Duodenal mucosa (tissue), 2 donors: Measurements from ENCODE around the gene C9orf153.
"Not testable (repeated sequence)": the region's sequence is repeated elsewhere in the genome, so short reads cannot be mapped to it uniquely, and the experiment has no call there.

Source experiments
- H3K27ac ChIP-seq: one replicate; pipeline ENCODE4 v1.7.0; 2013; ENCODE audit warnings: low read depth, low read length
- H3K27me3 ChIP-seq, 2 donors: one replicate each; pipeline ENCODE4 v1.7.0; 2013; ENCODE audit warnings: low read length in 2 of 2, control low read depth in 1 of 2; ENCODE audit not compliant: insufficient read depth in 2 of 2, control insufficient read depth in 1 of 2
- H3K36me3 ChIP-seq, 2 donors: one replicate each; pipeline ENCODE4 v1.7.0; 2013; ENCODE audit warnings: low read length in 2 of 2, control low read depth in 1 of 2; ENCODE audit not compliant: insufficient read depth in 2 of 2, control insufficient read depth in 1 of 2
- H3K4me1 ChIP-seq, 2 donors: one replicate each; pipeline ENCODE4 v1.7.0; 2013; ENCODE audit warnings: low read length in 2 of 2, control low read depth in 1 of 2; ENCODE audit not compliant: insufficient read depth in 2 of 2, control insufficient read depth in 1 of 2
- H3K4me3 ChIP-seq, 2 donors: one replicate each; pipeline ENCODE4 v1.7.0; 2013; ENCODE audit warnings: low read length in 2 of 2, low read depth in 1 of 2
- H3K9ac ChIP-seq, 2 donors: one replicate each; pipeline ENCODE4 v1.7.0; 2013; ENCODE audit warnings: low read length in 2 of 2, low read depth in 1 of 2
- H3K9me3 ChIP-seq, 2 donors: one replicate each; pipeline ENCODE4 v1.7.0; 2013; ENCODE audit warnings: low read length in 2 of 2, control low read depth in 1 of 2; ENCODE audit not compliant: control insufficient read depth in 1 of 2

C9orf153 gene

GRCh38 chr9:86201474-86202337 lies 57.8 kb downstream of the C9orf153 start:
- Histone ChIP-seq H3K27ac (no peak overlapping the region), H3K4me1 (no peaks in the 10 kb centered on the region), H3K9me3 (no peaks in the 10 kb centered on the region), H3K4me3 (no peak overlapping the region), H3K27me3 (no peaks in the 10 kb centered on the region), H3K36me3 (no peaks in the 10 kb centered on the region), H3K9ac (no peak overlapping the region)

- Histone ChIP-seq H3K4me1 (no peaks in the 10 kb centered on the region), H3K36me3 (no peaks in the 10 kb centered on the region), H3K27ac (no peak overlapping the region), H3K9me3 (no peaks in the 10 kb centered on the region), H3K27me3 (no peaks in the 10 kb centered on the region), H3K4me3 (no peak overlapping the region), H3K9ac (no peak overlapping the region)
Observed at GRCh38 chr9:86200599-86201162, 58.8 kb downstream of the C9orf153 start.

- no peaks in the 10 kb centered on the region for H3K4me1 ChIP-seq
- H3K27ac ChIP-seq = no peak overlapping the region
- H3K36me3 ChIP-seq = no peaks in the 10 kb centered on the region
- H3K4me3 ChIP-seq = no peak overlapping the region
- no peaks in the 10 kb centered on the region for H3K27me3 ChIP-seq
- peaks cover 2 to 9% of the 10 kb centered on the region in 2 donors for H3K9me3 ChIP-seq
- H3K9ac ChIP-seq = no peak overlapping the region
Observed at GRCh38 chr9:86193088-86193487, 66.4 kb downstream of the C9orf153 start.

- H3K4me1 ChIP-seq, H3K27me3 ChIP-seq, H3K9me3 ChIP-seq, H3K27ac ChIP-seq, H3K36me3 ChIP-seq, H3K9ac ChIP-seq, H3K4me3 ChIP-seq: not testable (repeated sequence)
Observed at GRCh38 chr9:86190700-86191099, 68.8 kb downstream of the C9orf153 start.

- Histone ChIP-seq H3K27ac (no peak overlapping the region), H3K9me3 (no peaks in the 10 kb centered on the region), H3K27me3 (no peaks in the 10 kb centered on the region), H3K9ac (no peak overlapping the region), H3K4me3 (no peak overlapping the region), H3K36me3 (no peaks in the 10 kb centered on the region), H3K4me1 (no peaks in the 10 kb centered on the region)
Observed at GRCh38 chr9:86187121-86187520, 72.3 kb downstream of the C9orf153 start.

- Histone ChIP-seq H3K4me1 (no peaks in the 10 kb centered on the region), H3K4me3 (no peak overlapping the region), H3K27ac (no peak overlapping the region), H3K36me3 (no peaks in the 10 kb centered on the region), H3K9me3 (no peaks in the 10 kb centered on the region), H3K27me3 (no peaks in the 10 kb centered on the region), H3K9ac (no peak overlapping the region)
Observed at GRCh38 chr9:86186696-86187095, 72.8 kb downstream of the C9orf153 start.

- Histone ChIP-seq H3K36me3 (no peaks in the 10 kb centered on the region), H3K9ac (no peak overlapping the region), H3K27me3 (no peaks in the 10 kb centered on the region)
Observed at GRCh38 chr9:86185872-86186271, 73.6 kb downstream of the C9orf153 start.

GRCh38 chr9:86184138-86184524 lies 75.3 kb downstream of the C9orf153 start:
- Histone ChIP-seq H3K4me3 (no peak overlapping the region), H3K4me1 (no peaks in the 10 kb centered on the region), H3K27ac (no peak overlapping the region), H3K27me3 (no peaks in the 10 kb centered on the region), H3K36me3 (no peaks in the 10 kb centered on the region), H3K9me3 (no peaks in the 10 kb centered on the region), H3K9ac (no peak overlapping the region)

More at GRCh38 chr9:86185872-86186271, 73.6 kb downstream of the C9orf153 start:
- Histone ChIP-seq H3K4me3 (no peak overlapping the region), H3K27ac (no peak overlapping the region), H3K4me1 (no peaks in the 10 kb centered on the region), H3K9me3 (no peaks in the 10 kb centered on the region)

GRCh38 chr9:86183229-86184137 lies 76.0 kb downstream of the C9orf153 start:
- no peak overlapping the region for H3K27ac ChIP-seq
- H3K27me3 ChIP-seq = no peaks in the 10 kb centered on the region
- H3K4me3 ChIP-seq = no peak overlapping the region
- no peaks in the 10 kb centered on the region for H3K4me1 ChIP-seq
- H3K36me3 ChIP-seq = no peaks in the 10 kb centered on the region
- no peak overlapping the region for H3K9ac ChIP-seq
- no peaks in the 10 kb centered on the region for H3K9me3 ChIP-seq
